HCT116 (cell line): ENCODE data around the gene NDUFS7. TPM values are rescaled to one million over a fixed set of nuclear protein-coding genes. Genes with fewer than 3 reads are reported as not detected.

ENCODE experiments used
- ATAC-seq: fragments of 200-7000 bp; cut with Tn5 transposase; 2 replicates; pipeline ENCODE4 v1.9.1; 2020; ENCODE audit warnings: mild to moderate bottlenecking, moderate library complexity
- BruUV-seq: library from RNA; stranded (reverse); fragments of 400-500 nt; replicated peaks from 2 replicates; lab custom pipeline; 2021; lab: Mats Ljungman, UMichigan
- CTCF ChIA-PET: fragments of 300-600 bp; sonication (Branson Sonifier 250); formaldehyde crosslinking; loops from one replicate; lab custom pipeline; 2021; ENCODE audit warnings: antibody characterized with exemption; lab: Charles Lee
- POLR2A ChIA-PET: fragments of 300-600, 350-600 bp; sonication (Branson Sonifier 250); formaldehyde crosslinking; loops from one replicate; lab custom pipeline; 2021; ENCODE audit warnings: antibody characterized with exemption; lab: Charles Lee
- RAD21 ChIA-PET, 2 experiments: fragments of 300-600 bp; sonication (Branson Sonifier 250); formaldehyde crosslinking; loops; one replicate each; lab custom pipeline; 2023; ENCODE audit warnings: low total read pairs in 2 of 2; ENCODE audit not compliant: uncharacterized antibody in 2 of 2, unreplicated experiment in 2 of 2, low non-redundant PET in 1 of 2; lab: Charles Lee
- DNase-seq: peaks from one replicate; pipeline ENCODE4 v3.0.0-alpha.2; 2010; ENCODE audit warnings: low read depth, low spot score
- H2AFZ ChIP-seq: fragments of 200-600 bp; shearing (Covaris generic), sonication (generic); 2 replicates; pipeline ENCODE4 v1.6.1; 2017; ENCODE audit warnings: low read depth, mixed run types, mixed read lengths, antibody characterized with exemption, low read length; ENCODE audit not compliant: poor library complexity, severe bottlenecking
- H3K27ac ChIP-seq: 2 replicates; pipeline ENCODE4 v1.5.1; 2012; ENCODE audit warnings: low read depth, low read length
- H3K27me3 ChIP-seq: fragments of 200-600 bp; sonication (generic); 2 replicates; pipeline ENCODE4 v1.6.1; 2016; ENCODE audit warnings: mixed run types, low read length, mixed read lengths; ENCODE audit not compliant: insufficient read depth
- H3K36me3 ChIP-seq, 2 experiments: fragments of 200-500 bp in 1 of 2; fragments of 200-600 bp in 1 of 2; sonication (Bioruptor generic) in 1 of 2; sonication (generic) in 1 of 2; 2 replicates each; pipeline versions ENCODE4 v1.5.1 to v1.6.1; 2014 to 2016; ENCODE audit warnings: low read length in 2 of 2, inconsistent platforms in 1 of 2, mixed read lengths in 1 of 2, mixed run types in 1 of 2; ENCODE audit not compliant: insufficient read depth in 2 of 2, control insufficient read depth in 1 of 2
- H3K4me1 ChIP-seq, 2 experiments: fragments of 200-600 bp in 1 of 2; sonication (generic) in 1 of 2; 2 replicates each; pipeline versions ENCODE4 v1.5.1 to v1.6.1; 2012 to 2017; ENCODE audit warnings: low read length in 2 of 2, inconsistent platforms in 1 of 2, mild to moderate bottlenecking in 1 of 2, mixed read lengths in 1 of 2, mixed run types in 1 of 2, moderate library complexity in 1 of 2; ENCODE audit not compliant: insufficient read depth in 2 of 2, control insufficient read depth in 1 of 2
- H3K4me2 ChIP-seq: fragments of 200-600 bp; sonication (generic); 2 replicates; pipeline ENCODE4 v1.6.1; 2017; ENCODE audit warnings: mixed run types, low read length, mixed read lengths
- H3K4me3 ChIP-seq, 2 experiments: fragments of 200-600 bp in 1 of 2; sonication (generic) in 1 of 2; replicated peaks in 1 of 2; 2 replicates each; pipeline ENCODE4 v1.5.1; 2011 to 2016; ENCODE audit warnings: low read length in 2 of 2, control low read depth in 1 of 2, low read depth in 1 of 2, mild to moderate bottlenecking in 1 of 2, mixed read lengths in 1 of 2, mixed run types in 1 of 2
- H3K79me2 ChIP-seq: fragments of 200-600 bp; sonication (generic); 2 replicates; pipeline ENCODE4 v1.6.1; 2017; ENCODE audit warnings: mild to moderate bottlenecking, mixed run types, low read length, moderate library complexity, mixed read lengths; ENCODE audit not compliant: insufficient read depth
- H3K9ac ChIP-seq: fragments of 200-600 bp; sonication (generic); 2 replicates; pipeline ENCODE4 v1.6.1; 2016; ENCODE audit warnings: low read length, mixed read lengths
- H3K9me2 ChIP-seq: fragments of 200-600 bp; sonication (generic), shearing (Covaris generic); 2 replicates; pipeline ENCODE4 v1.6.1; 2017; ENCODE audit warnings: mixed run types, mild to moderate bottlenecking, moderate library complexity; ENCODE audit not compliant: insufficient read depth
- H3K9me3 ChIP-seq, 2 experiments: fragments of 200-500 bp in 1 of 2; fragments of 200-600 bp in 1 of 2; sonication (Bioruptor generic) in 1 of 2; sonication (generic) in 1 of 2; 2 replicates each; pipeline ENCODE4 v1.6.1; 2014 to 2017; ENCODE audit warnings: low read length in 2 of 2, mixed read lengths in 2 of 2, inconsistent platforms in 1 of 2, low read depth in 1 of 2, mild to moderate bottlenecking in 1 of 2, mixed run types in 1 of 2, moderate library complexity in 1 of 2; ENCODE audit not compliant: control insufficient read depth in 1 of 2, insufficient read depth in 1 of 2
- H4K20me1 ChIP-seq: fragments of 200-600 bp; sonication (generic), shearing (Covaris generic); 2 replicates; pipeline ENCODE4 v1.6.1; 2017; ENCODE audit warnings: mixed run types, mild to moderate bottlenecking, moderate library complexity; ENCODE audit not compliant: insufficient read depth
- CBX3 ChIP-seq: IDR thresholded peaks from 2 replicates; pipeline ENCODE4 v1.6.1; 2012; ENCODE audit warnings: low read depth
- CEBPB ChIP-seq: IDR thresholded peaks from 2 replicates; pipeline ENCODE4 v1.6.1; 2012; ENCODE audit warnings: low read depth
- EGR1 ChIP-seq: IDR thresholded peaks from 2 replicates; pipeline ENCODE4 v1.6.1; 2012; ENCODE audit warnings: low read depth
- FOSL1 ChIP-seq: IDR thresholded peaks from 2 replicates; pipeline ENCODE4 v1.6.1; 2012; ENCODE audit warnings: low read depth
- JUND ChIP-seq: IDR thresholded peaks from 2 replicates; pipeline ENCODE4 v1.6.1; 2012
- POLR2AphosphoS5 ChIP-seq: IDR thresholded peaks from 2 replicates; pipeline ENCODE4 v1.6.1; 2011; ENCODE audit warnings: mild to moderate bottlenecking, low read depth, low read length, moderate library complexity
- RAD21 ChIP-seq: IDR thresholded peaks from 2 replicates; pipeline ENCODE4 v1.6.1; 2012; ENCODE audit warnings: low read depth, mild to moderate bottlenecking
- REST ChIP-seq: IDR thresholded peaks from 2 replicates; pipeline ENCODE4 v1.6.1; 2012; ENCODE audit warnings: low read depth
- SRF ChIP-seq: IDR thresholded peaks from 2 replicates; pipeline ENCODE4 v1.6.1; 2012; ENCODE audit warnings: low read depth
- YY1 ChIP-seq: IDR thresholded peaks from 2 replicates; pipeline ENCODE4 v1.6.1; 2011; ENCODE audit warnings: low read length, low read depth, moderate library complexity, mild to moderate bottlenecking; ENCODE audit not compliant: insufficient replicate concordance; ENCODE audit errors: extremely low read depth
- ZBTB33 ChIP-seq: IDR thresholded peaks from 2 replicates; pipeline ENCODE4 v1.6.1; 2011; ENCODE audit warnings: mild to moderate bottlenecking, low read length, moderate library complexity; ENCODE audit not compliant: insufficient replicate concordance; ENCODE audit errors: extremely low read depth
- ZNF274 ChIP-seq: fragments of 200-500 bp; sonication (Bioruptor generic); IDR thresholded peaks from 2 replicates; pipeline ENCODE4 v1.6.1; 2014; ENCODE audit warnings: mild to moderate bottlenecking, low read depth, low read length, inconsistent platforms
- intact Hi-C: fragments of 100-400 bp; cut with micrococcal nuclease; formaldehyde crosslinking; loops from 2 replicates; pipeline ENCODE4 v1.10.0; 2022
- total RNA-seq: library from RNA; stranded (reverse); gene quantifications from one replicate; pipeline ENCODE4 v1.2.1, GENCODE V29; 2021; ENCODE audit not compliant: unreplicated experiment

The NDUFS7 gene
- total RNA-seq, 1 experiment from 2014 or later, result 114 TPM

GRCh38 chr19:1360818-1361461, 22.8 kb upstream of the NDUFS7 start:
- Histone ChIP-seq H3K4me3 (no peak overlapping the region), H3K79me2 (peaks cover 27% of the 10 kb centered on the region), H3K9me3 (no peaks in the 10 kb centered on the region), H3K9ac (no peak overlapping the region), H3K9me2 (no peaks in the 10 kb centered on the region), H2AFZ (no peak overlapping the region), H3K36me3 (peaks cover 41 to 57% of the 10 kb centered on the region in 2 experiments; a peak in 3 of 4 replicates), H3K4me1 (peaks cover under 1 to 4% of the 10 kb centered on the region in 2 experiments; a peak in 2 of 4 replicates), H3K27me3 (no peaks in the 10 kb centered on the region), H4K20me1 (no peaks in the 10 kb centered on the region), H3K4me2 (no peak overlapping the region), H3K27ac (peak overlapping the region; percentile 20; the same call in 1 of the 2 replicates)
- ATAC-seq (no peak), DNase-seq (no peak)
- BruUV-seq, result no TSS peak
- TF ChIP-seq CEBPB, result no peak
- CTCF ChIA-PET, result no interaction called here
- RAD21 ChIA-PET, result no interaction called here
- POLR2A ChIA-PET, result no interaction called here
- intact Hi-C loops, result no loop called here

- TF ChIP-seq ZBTB33 (no peak), EGR1 (no peak), ZNF274 (no peak), POLR2AphosphoS5 (no peak), REST (no peak), CBX3 (no peak), YY1 (no peak), SRF (no peak), FOSL1 (no peak), JUND (no peak), RAD21 (no peak)
- Histone ChIP-seq H4K20me1 (no peaks in the 10 kb centered on the region), H3K4me2 (no peak overlapping the region), H3K27ac (no peak overlapping the region), H3K79me2 (peaks cover 21% of the 10 kb centered on the region; the same call in 1 of the 2 replicates), H3K4me1 (no peaks in the 10 kb centered on the region), H3K4me3 (no peak overlapping the region), H2AFZ (no peak overlapping the region), H3K9me3 (no peaks in the 10 kb centered on the region), H3K36me3 (peaks cover 43 to 63% of the 10 kb centered on the region in 2 experiments; a peak in 3 of 4 replicates), H3K27me3 (no peaks in the 10 kb centered on the region), H3K9me2 (no peaks in the 10 kb centered on the region), H3K9ac (no peak overlapping the region)
- no peak for DNase-seq
- intact Hi-C loops, result no loop called here
- ChIA-PET POLR2A (no interaction called here), RAD21 (no interaction called here), CTCF (no interaction called here)
- BruUV-seq, result no TSS peak
- ATAC-seq, result no peak
These were observed 21.9 kb upstream of the NDUFS7 start for GRCh38 chr19:1361601-1362386.
